Fibroblast of peridontal ligament (primary cell): ENCODE results near the gene SEMA4A.
"Not testable (repeated sequence)": the region's sequence is repeated elsewhere in the genome, so short reads cannot be mapped to it uniquely, and the experiment has no call there.

Source experiments
- DNase-seq: peaks from one replicate; pipeline ENCODE4 v3.0.0-alpha.2; 2010; ENCODE audit errors: extremely low read depth

Gene SEMA4A

DNA sequence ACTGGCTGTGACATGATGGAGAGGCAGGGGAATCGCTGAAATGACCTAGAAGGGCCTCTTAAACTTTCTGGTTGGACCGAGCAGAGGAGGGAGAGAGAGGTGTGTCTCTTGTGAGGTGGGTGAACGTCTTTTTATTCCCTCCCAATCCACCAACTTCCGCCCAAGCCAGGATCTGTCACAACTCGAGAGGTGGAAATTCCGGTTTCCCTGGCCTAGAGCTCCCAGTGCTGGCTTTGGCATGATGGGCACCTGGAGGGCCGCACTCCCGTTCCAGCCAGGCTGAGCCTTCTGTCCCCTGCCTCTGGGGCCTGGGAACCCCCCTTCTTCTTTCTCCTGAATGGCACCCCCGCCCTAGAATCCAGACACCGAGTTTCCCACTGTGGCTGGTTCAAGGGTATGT lies at the start of gene SEMA4A:
TSS of gene SEMA4A (plus strand) at position 224 of the 400 bp plus-strand sequence. CDS start 994 bp downstream, outside the sequence.
- DNase-seq = no peak

DNA sequence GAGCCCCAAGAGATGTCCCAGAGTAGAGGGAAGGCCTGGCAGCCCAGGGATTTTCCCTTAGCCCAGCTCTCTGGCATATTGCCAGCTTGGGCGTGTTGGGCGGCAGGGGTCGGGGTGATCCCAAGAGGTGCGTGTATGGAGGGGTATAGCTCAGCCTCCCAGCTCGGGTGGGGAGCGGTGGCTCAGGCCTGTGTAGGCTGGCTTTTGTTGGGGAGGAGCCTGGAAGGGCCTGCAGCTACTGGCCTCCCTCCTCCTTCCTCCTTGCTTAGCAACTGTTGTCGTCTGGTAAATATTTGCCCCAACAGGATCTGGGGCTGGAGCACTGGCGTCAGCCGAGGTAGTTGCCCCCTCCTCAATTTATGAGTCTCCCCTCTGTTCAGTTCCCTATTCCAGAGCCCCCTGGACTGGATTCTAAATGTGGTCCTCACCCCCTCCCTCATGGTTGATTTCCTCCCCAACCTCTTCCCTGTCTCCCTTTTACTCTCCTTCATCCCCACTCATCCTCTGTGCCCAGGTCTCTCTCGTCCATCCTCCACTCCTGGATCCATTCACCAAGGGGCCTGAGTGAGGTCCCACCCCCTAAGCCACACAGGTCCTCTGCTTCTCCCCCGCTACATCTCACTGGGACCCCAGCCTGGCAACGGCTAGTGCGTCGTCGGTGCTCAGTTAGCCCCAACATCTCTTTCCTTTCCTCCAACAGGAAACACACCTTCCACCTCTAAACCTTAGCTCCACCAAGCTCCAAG lies 49.1 kb upstream of the SEMA4A start:
- peak; percentile 92 for DNase-seq

DNA sequence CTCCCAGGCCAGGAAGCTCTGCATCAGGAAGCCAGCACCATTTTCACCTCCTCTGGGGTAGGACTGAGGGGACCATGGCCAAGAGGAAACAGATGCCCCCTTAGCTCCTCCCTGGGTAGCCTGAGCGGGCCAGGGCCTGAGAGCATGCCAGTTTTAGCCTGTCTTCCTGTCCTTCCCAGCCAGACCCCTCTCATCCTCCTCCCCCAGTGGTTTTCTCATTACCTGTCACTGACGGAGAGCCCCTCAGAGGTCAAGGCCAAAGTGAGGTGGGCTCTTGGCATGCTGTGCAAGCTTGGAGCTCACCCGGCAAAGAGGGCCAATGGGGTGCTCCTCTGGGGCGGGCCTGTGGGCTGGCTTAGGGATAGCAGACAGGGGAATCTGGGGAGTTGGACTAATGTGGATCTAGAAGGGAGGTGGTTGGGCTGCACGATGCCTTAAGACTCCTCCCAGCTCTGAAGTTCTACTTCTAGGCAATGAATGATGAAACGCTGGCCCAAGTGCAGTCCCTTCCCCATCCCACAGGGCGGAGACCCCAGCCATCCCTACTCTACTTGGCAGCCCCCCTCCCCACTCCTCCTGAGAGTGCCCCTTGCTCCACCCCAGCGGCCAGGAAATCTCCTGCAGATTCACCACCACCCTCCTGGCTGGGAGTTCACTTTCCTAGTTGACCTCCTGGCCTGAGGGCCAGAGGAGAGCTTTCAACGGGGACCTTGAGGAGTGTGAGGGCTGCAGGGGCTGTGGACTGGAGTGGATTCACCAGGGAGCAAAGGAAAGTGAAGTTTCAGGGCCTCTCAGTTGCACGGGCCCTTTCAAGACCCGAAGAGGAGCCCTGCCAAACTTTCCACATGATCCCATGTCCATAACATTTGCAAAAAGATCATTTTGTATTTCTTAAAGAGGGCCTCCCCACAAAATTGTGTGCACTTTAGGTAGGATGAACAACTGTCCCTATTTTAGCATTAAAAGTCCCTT lies 48.2 kb upstream of the SEMA4A start:
- DNase-seq = peak; percentile 82

DNA sequence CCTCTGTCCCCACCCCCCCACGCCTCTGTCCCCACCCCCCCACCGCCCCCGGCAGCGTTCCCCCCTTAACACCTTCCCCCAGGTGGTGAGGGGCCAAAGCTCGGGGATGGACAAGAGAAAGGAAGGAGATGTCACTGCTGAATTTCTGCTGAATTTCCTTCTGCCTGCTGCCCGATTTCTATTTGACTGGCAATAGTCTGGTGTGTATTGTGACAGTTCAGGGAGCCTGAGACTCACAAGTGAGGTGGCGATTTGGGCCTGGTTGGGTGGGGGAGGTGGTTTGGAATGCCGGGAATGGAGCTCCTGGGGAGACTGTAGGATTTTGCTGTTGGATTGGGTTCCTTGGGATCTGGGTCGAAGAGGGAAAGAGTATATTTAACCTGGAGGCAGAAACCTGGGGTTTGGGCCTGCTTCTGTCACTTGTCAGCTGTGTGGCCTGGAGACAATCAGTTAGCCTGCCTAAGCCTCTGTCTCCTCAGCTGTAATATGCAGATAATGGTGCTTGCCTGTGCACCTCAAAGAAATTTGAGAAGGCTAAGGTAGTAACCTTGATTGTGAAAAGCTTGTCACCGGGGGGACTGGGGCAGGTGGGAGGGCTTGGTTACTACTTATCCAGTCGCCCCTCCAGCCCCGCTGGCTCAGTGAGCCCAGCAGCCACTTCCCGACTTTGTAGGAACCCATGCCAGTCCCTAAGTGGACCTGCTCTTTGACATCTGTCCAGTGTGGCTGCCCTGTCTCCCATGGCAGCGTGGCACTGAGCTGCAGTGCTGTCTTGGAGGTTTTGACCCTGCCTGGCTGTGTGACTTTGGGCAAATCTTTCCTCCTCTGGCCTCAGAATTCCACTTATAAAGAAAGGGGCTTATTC lies 46.5 kb upstream of the SEMA4A start:
- DNase-seq = peak; percentile 46

DNA sequence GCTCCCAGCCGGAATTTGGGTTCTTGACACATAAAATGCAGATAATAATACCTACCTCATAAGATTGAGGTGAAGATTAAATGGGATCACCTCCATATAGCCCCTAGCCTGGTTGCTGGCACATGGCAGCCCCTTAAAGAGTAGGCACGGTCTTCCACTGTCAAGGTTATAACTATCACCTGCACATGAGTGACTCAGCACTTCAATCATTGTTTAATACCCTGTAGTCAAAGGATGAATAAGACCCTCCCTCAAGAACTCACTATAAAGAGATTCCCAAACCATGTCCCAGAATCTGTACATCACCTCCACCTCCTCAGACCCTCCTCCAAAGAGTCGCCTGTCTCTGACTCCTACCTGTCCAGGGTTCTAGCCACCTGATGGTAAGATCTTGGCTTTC lies 45.3 kb upstream of the SEMA4A start:
- DNase-seq = no peak

DNA sequence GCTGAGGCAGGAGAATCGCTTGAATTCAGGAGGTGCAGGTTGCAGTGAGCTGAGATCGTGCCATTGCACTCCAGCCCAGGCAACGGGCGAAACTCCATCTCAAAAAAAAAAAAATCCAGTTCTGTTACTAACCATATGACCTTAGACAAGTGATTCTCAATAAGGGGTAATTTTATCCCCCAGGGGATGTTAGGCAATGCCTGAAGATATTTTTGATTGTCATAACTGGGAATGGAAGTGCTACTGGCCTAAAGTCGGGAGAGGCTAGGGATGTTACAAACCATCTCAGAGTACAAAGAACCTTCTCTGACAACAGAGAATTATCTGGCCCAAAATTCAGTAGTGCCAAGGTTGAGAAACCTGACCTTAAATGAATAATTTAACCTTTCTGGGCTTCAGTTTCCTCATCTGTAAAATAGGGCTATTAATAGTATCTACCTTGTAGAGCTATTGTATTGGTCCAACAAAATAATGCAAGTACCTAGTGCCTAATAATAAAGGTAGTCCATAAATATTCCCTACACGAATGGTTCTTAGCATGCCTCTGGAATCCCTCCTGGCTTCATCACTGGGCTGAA lies 44.6 kb upstream of the SEMA4A start:
- DNase-seq = peak; percentile 43

DNA sequence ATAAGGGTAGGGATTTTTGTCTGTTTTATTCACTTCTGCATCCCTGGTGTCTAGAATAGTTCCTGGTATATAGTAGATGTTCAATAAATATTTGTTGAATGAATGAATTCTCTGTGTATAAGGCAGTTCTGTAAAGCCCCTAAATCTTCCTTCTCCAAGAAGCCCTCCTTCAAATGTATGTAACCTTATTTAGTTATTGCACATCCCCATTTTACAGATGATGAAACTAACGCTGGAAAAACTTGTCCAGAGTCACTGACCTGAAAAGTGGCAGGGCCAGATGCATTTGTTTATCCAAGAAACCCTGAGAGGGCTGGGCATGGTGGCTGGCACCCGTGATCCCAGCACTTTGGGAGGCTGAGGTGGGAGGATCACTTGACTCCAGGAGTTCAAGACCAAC lies 43.1 kb upstream of the SEMA4A start:
- no peak for DNase-seq

DNA sequence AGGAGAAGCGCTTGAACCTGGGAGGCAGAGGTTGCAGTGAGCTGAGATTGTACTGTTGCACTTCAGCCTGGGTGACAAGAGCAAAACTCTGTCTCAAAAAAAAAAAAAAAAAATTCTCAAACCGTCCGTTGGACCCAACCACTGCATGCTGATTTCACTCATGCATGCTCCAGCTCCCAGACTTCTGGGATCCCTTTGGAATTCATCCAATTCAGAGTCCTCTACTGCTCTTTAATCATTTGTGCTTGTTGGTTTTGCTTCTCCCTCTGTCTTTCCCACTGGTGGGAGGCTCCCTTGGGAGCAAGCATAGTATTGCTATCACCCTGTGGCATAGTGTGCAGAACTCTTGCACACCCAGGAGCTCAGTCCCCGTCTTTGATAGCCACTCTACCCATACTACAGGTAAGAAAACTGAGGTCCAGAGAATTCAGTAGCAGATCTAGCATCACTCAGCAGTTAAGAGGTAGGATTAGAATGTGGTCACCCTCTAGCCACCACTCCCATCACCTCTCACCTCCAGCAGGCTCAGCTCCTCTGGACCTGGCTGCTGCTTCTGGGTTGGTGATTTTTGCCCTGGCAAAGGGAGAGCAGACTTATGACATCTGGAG lies 41.9 kb upstream of the SEMA4A start:
- DNase-seq = peak; percentile 58

DNA sequence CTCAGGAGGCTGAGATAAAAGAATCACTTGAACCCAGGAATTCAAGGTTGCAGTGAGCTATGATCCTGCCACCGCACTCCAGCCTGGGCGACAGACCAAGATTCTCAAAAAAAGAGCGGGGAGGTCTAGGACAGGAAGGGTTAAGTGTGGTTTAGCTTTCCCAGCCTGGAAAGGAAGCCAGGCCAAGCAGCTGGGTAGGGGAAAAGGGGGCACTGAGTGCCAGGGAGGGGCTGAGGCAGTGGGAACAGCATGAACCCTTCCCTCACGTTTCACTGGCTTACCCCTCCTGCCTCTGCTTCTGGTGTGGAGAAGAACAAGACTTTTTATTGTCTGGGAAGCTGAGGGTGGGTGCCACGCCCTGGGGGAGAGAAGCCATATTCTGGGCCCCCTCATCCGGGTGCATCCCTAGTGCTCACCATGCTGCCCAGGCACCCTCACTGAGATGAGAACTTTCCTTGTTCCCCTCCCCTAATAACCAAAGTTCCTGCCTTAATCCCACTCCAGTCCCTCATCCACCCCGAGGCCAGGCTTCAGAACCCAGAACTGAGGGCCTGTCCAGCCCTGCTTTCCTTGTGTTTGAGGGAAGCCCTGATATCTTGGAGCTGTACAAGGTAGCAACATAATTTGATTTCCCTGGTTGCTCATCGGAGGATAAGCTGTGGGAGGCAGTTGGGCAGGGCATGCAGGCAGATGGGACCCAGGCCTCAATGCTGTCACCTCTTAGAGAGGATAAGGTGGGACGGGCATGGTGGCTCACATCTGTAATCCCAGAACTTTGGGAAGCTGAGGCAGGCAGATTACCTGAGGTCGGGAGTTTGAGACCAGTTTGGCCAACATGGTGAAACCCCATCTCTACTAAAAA lies 40.9 kb upstream of the SEMA4A start:
- no peak for DNase-seq

DNA sequence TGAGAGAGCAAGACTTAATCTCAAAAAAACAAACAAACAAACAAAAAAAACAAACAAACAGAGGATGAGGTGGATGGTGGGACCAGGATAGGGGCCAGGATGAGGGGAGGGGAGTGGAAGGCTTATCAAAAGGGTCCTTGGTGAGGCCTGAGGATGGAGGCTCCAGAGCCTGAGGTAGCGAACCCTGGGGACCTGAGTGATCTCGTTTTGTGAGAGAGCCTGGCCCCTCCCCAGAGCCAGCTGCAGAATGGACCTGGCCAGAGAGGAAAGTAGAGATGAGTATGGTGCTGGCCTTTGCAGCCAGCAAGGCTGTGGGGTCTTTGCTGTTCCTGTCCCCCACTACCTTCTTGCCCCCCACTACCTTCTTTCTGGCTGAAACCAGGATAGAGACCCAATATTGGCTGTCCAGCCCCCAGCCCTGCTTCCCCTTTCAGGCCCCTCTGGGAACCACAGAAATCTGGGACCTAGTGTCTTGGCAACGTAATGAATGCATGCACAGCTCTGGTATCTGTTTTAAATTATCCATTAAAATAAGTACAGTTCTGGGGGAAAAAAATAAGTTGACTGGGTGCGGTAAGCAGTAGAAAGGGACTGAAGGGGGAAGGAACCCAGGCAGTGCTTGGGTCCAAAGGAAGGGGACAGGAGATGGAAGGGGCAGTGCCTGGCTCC lies 40.0 kb upstream of the SEMA4A start:
- peak; percentile 86 for DNase-seq

DNA sequence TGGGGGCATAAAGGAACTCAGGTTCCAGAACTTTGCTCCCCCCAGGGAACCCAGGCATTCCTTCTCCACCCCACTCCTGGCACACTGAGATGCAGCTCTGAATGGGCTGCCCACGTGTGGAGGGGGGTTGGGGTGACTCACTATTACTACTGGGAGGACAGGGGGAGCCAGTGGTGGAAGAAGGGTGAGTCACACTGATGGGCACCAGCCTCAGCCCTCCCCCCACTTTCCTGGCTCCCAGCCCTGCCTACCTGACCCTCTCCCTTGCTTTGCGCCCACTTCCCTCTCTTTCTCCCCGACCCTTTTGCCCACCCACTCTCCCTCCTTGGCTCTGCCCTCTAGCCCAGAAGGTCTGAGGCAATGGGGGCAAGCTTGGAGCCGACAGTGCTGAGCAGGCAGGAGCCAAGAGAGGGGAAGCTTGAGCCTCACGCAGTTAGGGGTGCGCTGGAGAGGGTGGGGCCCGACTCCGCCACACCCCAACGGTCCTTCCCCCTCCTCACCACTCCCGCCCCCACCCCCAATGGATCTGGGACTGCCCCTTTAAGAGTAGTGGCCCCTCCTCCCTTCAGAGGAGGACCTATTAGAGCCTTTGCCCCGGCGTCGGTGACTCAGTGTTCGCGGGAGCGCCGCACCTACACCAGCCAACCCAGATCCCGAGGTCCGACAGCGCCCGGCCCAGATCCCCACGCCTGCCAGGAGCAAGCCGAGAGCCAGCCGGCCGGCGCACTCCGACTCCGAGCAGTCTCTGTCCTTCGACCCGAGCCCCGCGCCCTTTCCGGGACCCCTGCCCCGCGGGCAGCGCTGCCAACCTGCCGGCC lies 39.1 kb upstream of the SEMA4A start, which contains the start of gene LMNA:
TSS of gene LMNA (plus strand) at position 611 of the 818 bp plus-strand sequence. CDS start 208 bp downstream, outside the sequence.
- peak; percentile 97 for DNase-seq

DNA sequence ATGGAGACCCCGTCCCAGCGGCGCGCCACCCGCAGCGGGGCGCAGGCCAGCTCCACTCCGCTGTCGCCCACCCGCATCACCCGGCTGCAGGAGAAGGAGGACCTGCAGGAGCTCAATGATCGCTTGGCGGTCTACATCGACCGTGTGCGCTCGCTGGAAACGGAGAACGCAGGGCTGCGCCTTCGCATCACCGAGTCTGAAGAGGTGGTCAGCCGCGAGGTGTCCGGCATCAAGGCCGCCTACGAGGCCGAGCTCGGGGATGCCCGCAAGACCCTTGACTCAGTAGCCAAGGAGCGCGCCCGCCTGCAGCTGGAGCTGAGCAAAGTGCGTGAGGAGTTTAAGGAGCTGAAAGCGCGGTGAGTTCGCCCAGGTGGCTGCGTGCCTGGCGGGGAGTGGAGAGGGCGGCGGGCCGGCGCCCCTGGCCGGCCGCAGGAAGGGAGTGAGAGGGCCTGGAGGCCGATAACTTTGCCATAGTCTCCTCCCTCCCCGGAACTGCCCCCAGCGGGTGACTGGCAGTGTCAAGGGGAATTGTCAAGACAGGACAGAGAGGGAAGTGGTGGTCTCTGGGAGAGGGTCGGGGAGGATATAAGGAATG lies 38.4 kb upstream of the SEMA4A start:
- no peak for DNase-seq

DNA sequence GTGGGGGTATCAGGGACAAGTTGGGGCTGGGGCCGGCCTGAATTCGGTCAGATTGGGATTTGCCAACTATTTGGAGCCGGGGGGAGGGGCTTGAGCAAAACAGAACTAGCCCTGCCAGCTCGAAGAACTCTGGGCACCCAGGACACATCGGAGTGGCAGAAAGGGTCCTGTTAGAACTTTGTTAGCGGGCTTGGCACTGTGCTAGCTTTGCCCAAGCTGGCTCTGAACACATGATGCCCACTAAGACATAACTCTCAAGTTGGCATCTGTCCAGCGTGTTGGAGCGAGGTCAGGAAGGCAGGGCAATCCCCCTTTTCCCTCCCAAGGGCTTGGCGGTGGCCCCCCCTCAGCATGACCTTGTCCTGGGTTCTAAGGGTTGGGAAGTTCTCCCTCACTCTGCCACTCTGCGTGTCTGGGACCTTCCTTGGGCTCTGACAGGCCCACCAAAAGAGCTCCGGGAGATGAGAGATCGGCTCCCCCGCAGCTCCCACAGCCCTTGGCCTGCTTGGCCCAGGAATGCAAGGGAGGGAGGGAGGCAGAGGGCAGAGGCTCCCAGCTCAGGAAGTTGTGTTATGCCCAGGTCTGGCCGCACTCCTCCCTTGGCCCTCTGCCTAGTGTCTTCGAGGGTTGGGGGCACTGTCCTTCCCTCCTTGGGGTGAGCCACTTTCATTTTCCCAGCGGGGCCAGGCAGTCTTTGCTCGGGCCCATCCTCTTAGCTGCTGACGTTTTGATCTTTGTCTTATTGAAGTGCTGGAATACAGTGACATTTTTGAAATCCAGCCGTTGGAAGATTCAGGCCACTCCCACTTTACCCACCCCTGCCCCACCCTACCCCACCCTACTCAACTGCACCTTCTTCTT lies 37.6 kb upstream of the SEMA4A start:
- DNase-seq = no peak

DNA sequence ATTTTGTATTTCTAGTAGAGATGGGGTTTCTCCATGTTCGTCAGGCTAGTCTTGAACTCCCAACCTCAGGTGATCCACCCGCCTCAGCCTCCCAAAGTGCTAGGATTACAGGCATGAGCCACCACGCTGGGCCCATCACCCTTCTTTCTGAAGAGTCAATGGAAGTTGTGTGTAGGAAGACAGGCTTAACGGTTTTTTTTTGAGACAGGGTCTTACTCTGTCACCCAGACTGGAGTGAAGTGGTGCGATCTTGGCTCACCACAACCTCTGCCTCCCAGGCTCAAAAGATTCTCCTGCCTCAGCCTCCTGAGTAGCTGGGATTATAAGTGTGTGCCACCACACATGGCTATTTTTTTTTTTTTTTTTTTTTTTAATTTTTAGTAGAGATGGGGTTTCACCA lies 36.7 kb upstream of the SEMA4A start:
- not testable (repeated sequence) for DNase-seq

DNA sequence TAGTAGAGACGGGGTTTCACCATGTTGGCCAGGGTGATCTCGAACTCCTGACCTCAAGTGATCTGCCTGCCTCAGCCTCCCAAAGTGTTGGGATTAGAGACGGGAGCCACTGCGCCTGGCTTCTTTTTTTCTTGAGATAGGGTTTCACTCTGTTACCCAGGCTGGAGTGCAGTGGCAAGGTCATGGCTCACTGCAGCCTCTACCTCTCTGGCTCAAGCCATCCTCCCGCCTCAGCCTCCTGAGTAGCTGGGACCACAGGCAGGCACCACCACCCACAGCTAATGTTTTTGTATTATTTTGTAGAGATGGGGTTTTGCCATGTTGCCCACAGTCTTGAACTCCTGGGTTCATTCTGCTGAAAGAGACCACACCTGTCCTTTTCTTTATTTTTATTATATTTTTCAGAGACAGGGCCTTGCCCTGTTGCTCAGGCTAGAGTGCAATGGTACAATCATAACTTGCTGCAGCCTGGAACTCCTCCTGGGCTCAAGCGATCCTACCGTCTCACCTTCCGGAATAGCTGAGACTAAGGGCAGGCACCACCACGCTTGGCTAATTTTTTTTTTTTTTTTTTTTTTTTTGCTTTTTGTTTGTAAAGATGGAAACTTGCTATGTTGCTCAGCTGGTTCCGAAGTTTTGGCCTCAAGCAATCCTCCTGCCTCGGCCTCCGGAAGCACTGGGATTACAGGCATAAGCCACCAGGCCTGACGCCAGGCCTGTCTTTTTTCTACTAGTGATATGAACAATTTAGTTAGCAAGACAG lies 35.8 kb upstream of the SEMA4A start:
- DNase-seq = no peak

DNA sequence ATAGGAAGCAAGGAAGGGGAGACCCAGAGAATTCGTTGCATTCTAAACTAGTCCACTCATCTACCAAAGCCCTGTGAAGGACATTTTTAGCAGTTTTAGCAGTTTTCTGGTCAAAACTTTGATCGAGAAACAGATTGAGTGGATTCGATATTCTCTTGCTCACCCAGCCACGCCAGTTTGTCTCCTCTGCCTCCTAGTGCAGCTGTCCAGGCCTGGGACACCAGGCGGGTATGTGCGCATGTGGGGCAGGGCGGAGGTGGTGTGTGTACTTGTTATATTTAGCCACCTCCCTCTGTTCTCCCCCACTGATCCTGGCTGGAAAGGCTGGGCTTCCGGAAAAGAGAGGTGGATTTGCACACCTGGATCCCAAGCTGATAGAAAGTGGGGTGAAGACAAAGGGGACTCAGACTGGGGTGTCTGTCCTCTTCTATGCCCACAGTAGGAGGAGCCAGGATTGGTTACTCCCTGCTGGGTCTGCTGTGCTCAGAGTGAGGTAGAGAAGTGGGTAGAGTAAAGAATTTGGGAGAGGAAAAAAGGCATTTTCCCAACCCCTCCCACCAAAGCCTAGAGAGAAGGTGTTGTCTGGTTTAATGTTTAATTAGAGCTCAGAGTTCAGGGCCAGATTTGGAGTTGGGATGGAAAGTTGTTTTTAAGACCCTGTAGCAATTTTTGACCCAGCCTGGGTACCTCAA lies 35.1 kb upstream of the SEMA4A start:
- DNase-seq = peak; percentile 32
